ENCODE data around the gene HCST.

HCST gene

DNA sequence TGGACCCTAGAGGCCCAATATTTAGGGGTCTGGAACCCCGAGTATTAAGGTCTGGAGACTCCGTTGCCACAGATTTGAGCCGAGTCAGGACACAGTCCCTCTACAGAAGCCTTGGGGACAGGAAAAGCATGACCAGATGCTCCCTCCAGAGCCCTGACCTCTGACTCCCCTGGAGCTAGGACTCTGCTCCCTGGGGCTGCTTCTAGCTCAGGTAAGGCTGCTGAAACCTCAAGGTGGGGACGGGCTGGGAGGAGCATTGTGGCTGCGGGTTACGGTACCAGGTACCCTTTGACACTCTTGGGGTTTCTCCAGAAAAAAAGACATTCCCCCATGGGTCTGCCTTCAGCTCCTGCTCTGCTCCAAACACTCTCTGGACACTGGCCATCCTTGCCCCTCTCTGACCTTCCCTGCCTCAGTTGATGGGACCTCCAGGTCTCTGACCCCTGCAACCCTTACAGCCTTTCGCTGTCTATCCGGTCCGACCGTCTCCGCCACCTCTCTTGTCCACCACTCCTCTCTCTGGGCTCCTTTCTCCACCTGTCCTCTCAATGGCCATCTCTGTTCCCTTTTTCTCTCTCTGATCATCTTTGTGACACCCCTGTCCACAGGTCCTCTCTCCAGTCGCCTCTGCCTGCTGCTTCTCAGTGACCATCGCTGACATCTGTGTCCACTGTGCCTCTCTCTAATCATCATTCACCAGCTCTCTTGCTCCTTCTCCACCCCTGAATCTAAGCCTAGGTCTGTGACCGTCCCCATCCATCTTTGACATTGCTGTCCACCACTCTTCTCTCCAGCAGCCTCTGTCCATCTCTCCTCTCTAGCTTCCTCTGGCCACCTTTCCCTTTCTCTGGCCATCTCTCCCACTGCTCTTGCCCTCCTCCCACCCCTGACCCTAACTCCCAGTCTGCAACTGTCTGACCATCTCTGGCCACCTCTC lies 35.3 kb downstream of the HCST start:
- DNase-seq (ENCODE audit: low spot score) = no peak

DNA sequence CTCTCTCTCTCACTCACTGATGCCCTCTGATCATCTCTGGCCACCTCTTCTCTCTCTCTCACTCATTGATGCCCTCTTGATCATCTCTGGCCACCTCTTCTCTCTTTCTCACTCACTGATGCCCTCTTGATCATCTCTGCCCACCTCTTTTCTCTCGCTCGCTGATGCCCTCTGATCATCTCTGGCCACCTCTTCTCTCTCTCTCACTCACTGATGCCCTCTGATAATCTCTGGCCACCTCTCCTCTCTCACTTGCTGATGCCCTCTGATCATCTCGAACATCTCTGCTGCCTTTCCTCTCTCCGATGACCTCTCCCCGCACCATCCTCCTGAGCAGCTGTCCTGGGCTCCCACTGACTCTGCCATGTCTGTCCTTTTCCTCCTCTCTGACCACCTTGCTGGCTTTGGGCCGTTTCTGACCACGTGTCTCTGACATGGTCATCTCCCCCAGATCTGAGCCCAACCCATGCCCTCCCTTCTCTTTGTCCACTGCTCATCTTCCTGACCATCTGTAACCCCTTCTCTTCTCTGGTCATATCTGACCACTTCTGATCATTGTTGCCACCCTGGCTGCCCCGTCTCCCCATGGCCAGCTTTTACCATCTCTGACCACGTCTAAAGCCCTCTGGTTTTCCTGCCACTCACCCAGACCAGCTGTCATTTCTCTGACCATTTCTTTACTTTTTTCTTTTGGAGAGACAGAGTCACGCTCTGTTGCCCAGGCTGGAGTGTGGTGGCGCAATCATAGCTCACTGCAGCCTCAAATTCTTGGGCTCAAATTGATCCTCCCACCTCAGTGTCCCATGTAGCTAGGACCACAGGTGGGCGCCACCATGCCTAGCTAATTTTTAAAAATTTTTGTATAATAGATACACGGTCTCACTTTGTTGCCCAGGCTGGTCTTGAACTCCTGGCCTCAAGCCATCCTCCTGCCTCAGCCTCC lies 36.2 kb downstream of the HCST start:
- no peak for DNase-seq (ENCODE audit: low spot score)

DNA sequence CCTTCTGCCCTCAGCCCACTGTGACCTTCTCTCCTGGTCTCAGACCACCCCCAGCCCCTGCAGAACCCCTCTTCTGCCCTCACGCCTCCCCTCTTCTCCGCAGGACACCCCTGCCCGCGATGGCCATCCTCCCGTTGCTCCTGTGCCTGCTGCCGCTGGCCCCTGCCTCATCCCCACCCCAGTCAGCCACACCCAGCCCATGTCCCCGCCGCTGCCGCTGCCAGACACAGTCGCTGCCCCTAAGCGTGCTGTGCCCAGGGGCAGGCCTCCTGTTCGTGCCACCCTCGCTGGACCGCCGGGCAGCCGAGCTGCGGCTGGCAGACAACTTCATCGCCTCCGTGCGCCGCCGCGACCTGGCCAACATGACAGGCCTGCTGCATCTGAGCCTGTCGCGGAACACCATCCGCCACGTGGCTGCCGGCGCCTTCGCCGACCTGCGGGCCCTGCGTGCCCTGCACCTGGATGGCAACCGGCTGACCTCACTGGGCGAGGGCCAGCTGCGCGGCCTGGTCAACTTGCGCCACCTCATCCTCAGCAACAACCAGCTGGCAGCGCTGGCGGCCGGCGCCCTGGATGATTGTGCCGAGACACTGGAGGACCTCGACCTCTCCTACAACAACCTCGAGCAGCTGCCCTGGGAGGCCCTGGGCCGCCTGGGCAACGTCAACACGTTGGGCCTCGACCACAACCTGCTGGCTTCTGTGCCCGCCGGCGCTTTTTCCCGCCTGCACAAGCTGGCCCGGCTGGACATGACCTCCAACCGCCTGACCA lies 37.2 kb downstream of the HCST start:
- DNase-seq (ENCODE audit: low spot score) = no peak

DNA sequence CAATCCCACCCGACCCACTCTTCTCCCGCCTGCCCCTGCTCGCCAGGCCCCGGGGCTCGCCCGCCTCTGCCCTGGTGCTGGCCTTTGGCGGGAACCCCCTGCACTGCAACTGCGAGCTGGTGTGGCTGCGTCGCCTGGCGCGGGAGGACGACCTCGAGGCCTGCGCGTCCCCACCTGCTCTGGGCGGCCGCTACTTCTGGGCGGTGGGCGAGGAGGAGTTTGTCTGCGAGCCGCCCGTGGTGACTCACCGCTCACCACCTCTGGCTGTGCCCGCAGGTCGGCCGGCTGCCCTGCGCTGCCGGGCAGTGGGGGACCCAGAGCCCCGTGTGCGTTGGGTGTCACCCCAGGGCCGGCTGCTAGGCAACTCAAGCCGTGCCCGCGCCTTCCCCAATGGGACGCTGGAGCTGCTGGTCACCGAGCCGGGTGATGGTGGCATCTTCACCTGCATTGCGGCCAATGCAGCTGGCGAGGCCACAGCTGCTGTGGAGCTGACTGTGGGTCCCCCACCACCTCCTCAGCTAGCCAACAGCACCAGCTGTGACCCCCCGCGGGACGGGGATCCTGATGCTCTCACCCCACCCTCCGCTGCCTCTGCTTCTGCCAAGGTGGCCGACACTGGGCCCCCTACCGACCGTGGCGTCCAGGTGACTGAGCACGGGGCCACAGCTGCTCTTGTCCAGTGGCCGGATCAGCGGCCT lies 37.9 kb downstream of the HCST start:
- DNase-seq (ENCODE audit: low spot score) = no peak

DNA sequence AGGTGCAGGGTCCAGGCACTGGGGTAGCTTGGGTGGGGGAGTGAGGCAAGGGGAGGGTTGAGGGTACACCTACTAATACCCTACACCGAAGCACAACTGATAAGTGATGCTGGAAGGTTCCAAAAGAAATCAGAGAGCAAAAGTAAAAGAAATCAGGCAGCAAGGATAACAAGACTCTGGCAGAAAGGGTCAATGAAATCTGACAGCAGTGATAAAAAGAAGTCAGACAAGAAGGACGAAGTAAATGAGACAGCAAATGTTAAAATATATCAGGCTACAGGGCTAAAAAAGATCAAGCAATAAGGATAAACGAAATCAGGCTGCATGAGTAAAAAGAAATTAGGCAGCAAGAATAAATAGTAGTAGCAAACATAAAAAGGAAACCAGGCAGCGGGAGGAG lies 38.5 kb downstream of the HCST start:
- DNase-seq (ENCODE audit: low spot score) = no peak

DNA sequence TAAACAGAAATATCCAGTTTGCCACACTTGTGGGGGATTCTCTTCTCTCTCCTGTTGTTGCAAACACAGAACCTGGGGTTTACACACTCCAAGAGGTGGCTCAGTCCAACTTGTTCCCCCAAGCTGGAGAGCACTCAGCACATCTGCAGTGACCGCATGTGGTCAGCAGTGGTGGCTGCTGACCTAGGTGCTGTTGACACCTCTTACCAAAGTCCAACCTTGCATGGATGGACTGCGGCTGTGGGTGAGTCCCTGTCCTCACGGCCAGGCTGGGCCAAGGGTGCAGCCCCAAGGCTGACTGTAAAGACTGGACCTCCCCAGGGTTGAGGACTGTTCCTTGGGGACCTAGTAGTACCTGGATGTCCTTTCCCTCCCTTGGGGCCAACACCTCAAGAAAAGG lies 39.9 kb downstream of the HCST start:
- no peak for DNase-seq (ENCODE audit: low spot score)

DNA sequence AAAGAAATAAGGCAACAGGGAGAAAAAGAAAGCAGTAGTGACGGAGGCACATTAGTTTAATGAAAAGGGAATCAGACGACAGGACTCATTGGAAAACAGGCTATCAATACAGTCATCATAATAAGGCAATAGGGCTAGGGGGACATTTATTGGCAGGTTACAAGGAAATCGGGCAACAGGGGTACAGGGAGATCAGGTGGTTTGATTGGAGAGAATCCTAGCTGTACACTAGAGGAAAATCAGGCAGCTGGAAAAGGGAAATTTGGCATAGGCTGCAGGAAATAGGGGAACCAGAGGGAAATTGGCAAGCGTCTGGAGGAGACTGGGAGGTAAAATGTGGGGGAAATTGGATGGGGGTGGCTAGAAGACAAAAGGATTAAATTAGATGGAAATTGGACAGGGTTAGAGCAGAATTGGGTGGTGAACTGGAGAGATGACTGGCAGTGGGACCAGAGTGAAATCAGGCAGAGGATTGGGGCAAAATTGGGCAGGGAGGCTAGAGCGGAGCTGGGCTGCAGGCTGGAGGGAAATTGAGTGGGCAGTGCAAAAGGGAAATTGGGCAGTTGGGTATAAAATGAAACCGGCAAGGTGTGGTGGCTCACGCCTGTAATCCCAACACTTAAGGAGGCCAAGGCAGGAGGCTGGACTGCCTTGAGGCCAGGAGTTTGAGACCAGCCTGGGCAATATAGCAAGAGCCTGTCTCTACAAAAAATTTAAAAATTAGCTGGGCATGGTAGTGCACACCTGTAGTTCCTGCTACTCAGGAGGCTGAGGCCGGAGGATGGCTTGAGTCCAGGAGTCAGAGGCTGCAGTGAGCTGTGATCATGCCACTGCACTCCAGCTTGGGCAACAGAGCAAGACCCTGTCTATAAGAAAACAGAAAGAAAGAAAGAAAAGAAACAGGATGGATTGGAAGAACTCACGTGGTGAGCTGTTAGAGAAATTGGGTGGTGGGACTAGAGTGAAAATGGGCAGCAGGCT lies 41.3 kb downstream of the HCST start:
- DNase-seq (ENCODE audit: low spot score) = no peak

DNA sequence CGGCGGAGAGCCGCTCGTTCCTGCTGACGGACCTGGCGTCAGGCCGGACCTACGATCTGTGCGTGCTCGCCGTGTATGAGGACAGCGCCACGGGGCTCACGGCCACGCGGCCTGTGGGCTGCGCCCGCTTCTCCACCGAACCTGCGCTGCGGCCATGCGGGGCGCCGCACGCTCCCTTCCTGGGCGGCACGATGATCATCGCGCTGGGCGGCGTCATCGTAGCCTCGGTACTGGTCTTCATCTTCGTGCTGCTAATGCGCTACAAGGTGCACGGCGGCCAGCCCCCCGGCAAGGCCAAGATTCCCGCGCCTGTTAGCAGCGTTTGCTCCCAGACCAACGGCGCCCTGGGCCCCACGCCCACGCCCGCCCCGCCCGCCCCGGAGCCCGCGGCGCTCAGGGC lies 42.2 kb downstream of the HCST start:
- DNase-seq (ENCODE audit: low spot score) = no peak

DNA sequence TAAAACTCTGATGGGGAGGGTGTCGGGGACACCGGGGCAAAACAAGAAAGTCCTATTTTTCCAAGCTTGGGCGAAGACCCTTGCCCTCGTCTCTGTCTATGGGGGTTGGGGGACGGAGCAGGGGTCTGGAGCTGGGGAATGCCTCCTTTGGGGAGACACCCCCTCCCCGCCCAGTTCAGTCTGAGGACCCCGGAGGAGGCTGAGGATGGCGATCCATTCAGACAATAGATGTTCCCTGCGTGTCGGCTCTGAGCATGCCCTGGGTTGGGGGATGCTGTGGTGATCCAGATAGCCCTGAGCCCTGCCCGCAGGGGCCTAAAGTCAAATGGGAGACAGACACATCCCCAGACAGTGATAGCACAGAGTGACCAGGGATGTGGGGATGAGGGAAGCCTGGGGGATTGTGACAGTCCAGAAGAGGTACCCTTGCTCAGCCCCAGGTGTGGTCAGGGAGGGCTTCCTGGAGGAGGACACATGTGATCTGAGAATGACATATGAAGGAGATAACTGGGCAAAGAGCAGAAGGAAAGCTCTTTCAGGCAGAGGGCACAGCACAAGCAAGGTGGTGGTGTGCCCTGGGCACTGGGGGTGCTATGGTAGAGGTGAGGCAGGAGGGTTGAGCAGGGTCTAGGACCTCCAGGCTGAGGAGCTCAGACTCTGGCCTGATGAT lies 42.9 kb downstream of the HCST start:
- DNase-seq (ENCODE audit: low spot score) = no peak

DNA sequence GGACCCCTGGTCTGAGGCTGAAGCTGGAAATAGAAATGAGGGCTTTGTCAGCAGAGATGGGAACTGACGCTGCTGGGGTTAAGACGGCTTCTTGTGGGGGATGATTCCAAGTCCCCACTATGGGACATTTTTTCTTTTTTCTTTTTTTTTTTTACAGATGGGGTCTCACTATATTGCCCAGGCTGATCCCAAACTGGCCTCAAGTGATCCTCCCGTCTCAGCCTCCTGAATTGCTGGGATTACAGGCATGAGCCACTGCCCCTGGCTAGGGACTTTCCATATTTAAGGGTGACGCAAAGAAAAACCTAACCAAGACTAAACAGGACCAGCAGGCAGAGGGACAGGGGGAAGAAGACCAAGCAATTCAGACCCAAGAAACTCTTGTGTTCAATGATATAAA lies 43.9 kb downstream of the HCST start:
- DNase-seq (ENCODE audit: low spot score) = no peak

DNA sequence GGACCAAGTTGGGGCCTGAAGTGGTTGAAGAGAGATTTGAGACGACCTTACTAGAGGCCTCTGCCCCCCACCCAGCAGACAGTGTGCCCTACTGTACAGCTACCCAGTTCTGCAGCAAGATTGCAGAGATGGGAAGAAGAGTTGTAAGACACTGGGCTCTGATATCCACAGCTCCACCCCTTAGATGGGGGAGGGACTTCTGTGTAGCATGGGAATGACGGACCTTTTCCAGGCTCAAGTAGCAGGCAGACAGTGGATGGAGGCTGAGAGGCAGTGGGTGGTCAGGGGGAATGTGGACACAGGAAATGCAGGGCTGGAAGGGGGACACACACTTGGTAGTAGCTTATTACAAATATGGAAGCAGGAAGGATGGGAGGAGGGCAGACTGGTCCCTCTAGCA lies 46.8 kb downstream of the HCST start:
- no peak for DNase-seq (ENCODE audit: low spot score)

All from NAMALWA (cell line).